IMR-90 (cell line): ENCODE data around the gene ADRA2B. TPM values are rescaled to one million over a fixed set of nuclear protein-coding genes. Genes with fewer than 3 reads are reported as not detected.

ENCODE experiments used
- ATAC-seq: fragments of 200-7000 bp; cut with Tn5 transposase; 2 replicates; pipeline ENCODE4 v1.9.1; 2020; ENCODE audit warnings: low read depth, mild to moderate bottlenecking, moderate library complexity
- BruUV-seq: library from RNA; stranded (reverse); fragments of 400-500 nt; replicated peaks from 2 replicates; lab custom pipeline; 2021; lab: Mats Ljungman, UMichigan
- CTCF ChIA-PET: fragments of 300-600 bp; formaldehyde crosslinking; extraction: SDS; loops from one replicate; lab custom pipeline; 2021; ENCODE audit warnings: antibody characterized with exemption; lab: Yijun Ruan, JAX
- POLR2A ChIA-PET: fragments of 300-600 bp; sonication (Branson Sonifier 250); formaldehyde crosslinking; loops from one replicate; lab custom pipeline; 2022; ENCODE audit warnings: antibody characterized with exemption; ENCODE audit not compliant: unreplicated experiment; lab: Charles Lee
- DNase-seq: peaks from one replicate; pipeline ENCODE4 v3.0.0; 2013
- H2AFZ ChIP-seq: replicated peaks from 2 replicates; pipeline ENCODE3; 2013; ENCODE audit warnings: low read length, mild to moderate bottlenecking; ENCODE audit not compliant: poor library complexity
- H2AK5ac ChIP-seq: 2 replicates; pipeline ENCODE4 v1.6.1; 2013; ENCODE audit warnings: low read depth, low read length, inconsistent platforms
- H2AK9ac ChIP-seq: replicated peaks from 2 replicates; pipeline ENCODE3; 2013; ENCODE audit warnings: mild to moderate bottlenecking, low read depth, low read length, moderate library complexity; ENCODE audit not compliant: poor library complexity
- H2BK120ac ChIP-seq: 2 replicates; pipeline ENCODE4 v1.6.1; 2013; ENCODE audit warnings: low read depth, low read length, inconsistent platforms
- H2BK15ac ChIP-seq: 3 replicates; pipeline ENCODE4 v1.6.1; 2013; ENCODE audit warnings: low read depth, low read length, inconsistent platforms
- H2BK20ac ChIP-seq: 2 replicates; pipeline ENCODE4 v1.6.1; 2013; ENCODE audit warnings: low read depth, mild to moderate bottlenecking, inconsistent platforms, low read length, moderate library complexity
- H2BK5ac ChIP-seq: 2 replicates; pipeline ENCODE4 v1.6.1; 2013; ENCODE audit warnings: mild to moderate bottlenecking, low read depth, low read length, inconsistent platforms; ENCODE audit not compliant: poor library complexity, severe bottlenecking
- H3K14ac ChIP-seq: replicated peaks from 2 replicates; pipeline ENCODE4 v1.6.1; 2013; ENCODE audit warnings: low read depth, low read length, inconsistent platforms
- H3K18ac ChIP-seq: 2 replicates; pipeline ENCODE4 v1.6.1; 2013; ENCODE audit warnings: low read depth, low read length, control low read depth
- H3K23ac ChIP-seq: 2 replicates; pipeline ENCODE4 v1.6.1; 2013; ENCODE audit warnings: low read depth, low read length, inconsistent platforms
- H3K27ac ChIP-seq: 2 replicates; pipeline ENCODE4 v1.5.1; 2013; ENCODE audit warnings: mild to moderate bottlenecking, control low read depth, low read length; ENCODE audit not compliant: insufficient read depth
- H3K27me3 ChIP-seq: 2 replicates; pipeline ENCODE4 v1.6.1; 2013; ENCODE audit warnings: low read length; ENCODE audit not compliant: control insufficient read depth, insufficient read depth
- H3K36me3 ChIP-seq: 2 replicates; pipeline ENCODE4 v1.6.1; 2013; ENCODE audit warnings: low read length, mixed read lengths; ENCODE audit not compliant: control insufficient read depth, insufficient read depth
- H3K4ac ChIP-seq: 2 replicates; pipeline ENCODE4 v1.6.1; 2013; ENCODE audit warnings: low read depth, low read length, inconsistent platforms
- H3K4me1 ChIP-seq: 2 replicates; pipeline ENCODE4 v1.6.1; 2013; ENCODE audit warnings: low read length, mixed read lengths; ENCODE audit not compliant: control insufficient read depth, insufficient read depth
- H3K4me2 ChIP-seq: 2 replicates; pipeline ENCODE4 v1.6.1; 2013; ENCODE audit warnings: low read depth, mild to moderate bottlenecking, control low read depth, low read length, moderate library complexity
- H3K4me3 ChIP-seq: 2 replicates; pipeline ENCODE4 v1.5.1; 2013; ENCODE audit warnings: low read depth, mild to moderate bottlenecking, control low read depth, low read length, moderate library complexity; ENCODE audit not compliant: insufficient read depth
- H3K56ac ChIP-seq: 2 replicates; pipeline ENCODE4 v1.6.1; 2013; ENCODE audit warnings: low read length, inconsistent platforms; ENCODE audit not compliant: insufficient read depth; ENCODE audit errors: extremely low read depth
- H3K79me1 ChIP-seq, 2 experiments: 2 replicates each; pipeline ENCODE4 v1.6.1; 2013; ENCODE audit warnings: low read length in 2 of 2, inconsistent platforms in 1 of 2, low read depth in 1 of 2
- H3K9ac ChIP-seq: 2 replicates; pipeline ENCODE4 v1.6.1; 2013; ENCODE audit warnings: low read depth, low read length, control low read depth
- H3K9me1 ChIP-seq: 2 replicates; pipeline ENCODE4 v1.6.1; 2013; ENCODE audit warnings: low read length, inconsistent platforms; ENCODE audit not compliant: insufficient read depth
- H3K9me3 ChIP-seq: 2 replicates; pipeline ENCODE4 v1.6.1; 2013; ENCODE audit warnings: low read length; ENCODE audit not compliant: control insufficient read depth, insufficient read depth
- H4K20me1 ChIP-seq: 2 replicates; pipeline ENCODE4 v1.6.1; 2013; ENCODE audit warnings: low read length, inconsistent platforms; ENCODE audit not compliant: insufficient read depth
- H4K5ac ChIP-seq: 2 replicates; pipeline ENCODE4 v1.6.1; 2013; ENCODE audit warnings: mild to moderate bottlenecking, low read depth, low read length, control low read depth
- H4K8ac ChIP-seq, 2 experiments: 2 replicates each; pipeline ENCODE4 v1.6.1; 2013; ENCODE audit warnings: low read depth in 2 of 2, low read length in 2 of 2, control low read depth in 1 of 2, inconsistent platforms in 1 of 2
- H4K91ac ChIP-seq: 2 replicates; pipeline ENCODE4 v1.6.1; 2013; ENCODE audit warnings: low read depth, low read length, inconsistent platforms; ENCODE audit not compliant: insufficient read depth
- BHLHE40 ChIP-seq: fragments of 150-350 bp; IDR thresholded peaks from 2 replicates; pipeline ENCODE4 v1.6.1; 2016; ENCODE audit warnings: mild to moderate bottlenecking, low read depth, low read length
- CEBPB ChIP-seq: IDR thresholded peaks from 2 replicates; pipeline ENCODE4 v1.6.1; 2012; ENCODE audit warnings: low read depth, low read length, improper control_type of control experiment
- CHD1 ChIP-seq: IDR thresholded peaks from 2 replicates; pipeline ENCODE4 v1.6.1; 2012; ENCODE audit warnings: low read depth, low read length, improper control_type of control experiment
- CTCF ChIP-seq: conservative IDR thresholded peaks from 2 replicates; pipeline ENCODE4 v1.5.1; 2012; ENCODE audit warnings: mild to moderate bottlenecking, low read depth, low read length, improper control_type of control experiment
- ELK1 ChIP-seq: fragments of 150-350 bp; IDR thresholded peaks from 2 replicates; pipeline ENCODE4 v1.6.1; 2016; ENCODE audit warnings: low read depth, mild to moderate bottlenecking, low read length, moderate library complexity, borderline replicate concordance
- FOS ChIP-seq: fragments of 150-350 bp; IDR thresholded peaks from 2 replicates; pipeline ENCODE4 v1.6.1; 2016; ENCODE audit warnings: low read depth, low read length
- MAFK ChIP-seq: IDR thresholded peaks from 2 replicates; pipeline ENCODE4 v1.6.1; 2012; ENCODE audit warnings: low read depth, low read length, improper control_type of control experiment
- MAZ ChIP-seq: IDR thresholded peaks from 2 replicates; pipeline ENCODE4 v1.6.1; 2012; ENCODE audit warnings: low read depth, mild to moderate bottlenecking, low read length, improper control_type of control experiment, moderate library complexity, borderline replicate concordance
- MXI1 ChIP-seq: IDR thresholded peaks from 2 replicates; pipeline ENCODE4 v1.6.1; 2012; ENCODE audit warnings: low read depth, mild to moderate bottlenecking, low read length, moderate library complexity, borderline replicate concordance
- NFE2L2 ChIP-seq: fragments of 150-350 bp; IDR thresholded peaks from 2 replicates; pipeline ENCODE4 v1.6.1; 2016; ENCODE audit warnings: low read depth, mild to moderate bottlenecking, low read length
- POLR2A ChIP-seq: IDR thresholded peaks from 2 replicates; pipeline ENCODE4 v1.6.1; 2012; ENCODE audit warnings: mild to moderate bottlenecking, low read depth, low read length
- RAD21 ChIP-seq: IDR thresholded peaks from 2 replicates; pipeline ENCODE4 v1.6.1; 2012; ENCODE audit warnings: low read length, improper control_type of control experiment
- RCOR1 ChIP-seq: IDR thresholded peaks from 2 replicates; pipeline ENCODE4 v1.6.1; 2012; ENCODE audit warnings: mild to moderate bottlenecking, low read length, improper control_type of control experiment; ENCODE audit not compliant: insufficient replicate concordance
- RFX5 ChIP-seq: IDR thresholded peaks from 2 replicates; pipeline ENCODE4 v1.8.0; 2012; ENCODE audit warnings: low read depth, mild to moderate bottlenecking, low read length, moderate library complexity
- SMC3 ChIP-seq: fragments of 150-350 bp; IDR thresholded peaks from 2 replicates; pipeline ENCODE4 v1.6.1; 2016; ENCODE audit warnings: low read depth, mild to moderate bottlenecking, antibody characterized with exemption, low read length, moderate library complexity
- USF2 ChIP-seq: fragments of 150-350 bp; IDR thresholded peaks from 2 replicates; pipeline ENCODE4 v1.6.1; 2017; ENCODE audit warnings: mild to moderate bottlenecking, antibody characterized with exemption, low read length, low read depth
- WGBS, 2 experiments: methylation state at CpG; one replicate each; pipeline versions ENCODE4 v1.1.5 to v1.1.7; 2013; ENCODE audit warnings: missing lambda C conversion rate in 2 of 2; ENCODE audit not compliant: insufficient read length in 1 of 2; ENCODE audit errors: extremely low coverage in 2 of 2; 5-methylcytosine and 5-hydroxymethylcytosine counted together
- dilution Hi-C: fragments of 300-500 bp; cut with HindIII; formaldehyde crosslinking; loops from one replicate; pipeline ENCODE4 v1.14.3; 2018; ENCODE audit warnings: low sequenced_read_pairs; ENCODE audit not compliant: unreplicated experiment
- in situ Hi-C: fragments of 300-500 bp; cut with MboI; formaldehyde crosslinking; loops from 3 replicates; pipeline ENCODE4 v1.14.3; 2019; ENCODE audit warnings: low sequenced_read_pairs, inconsistent platforms, mixed read lengths
- intact Hi-C: fragments of 100-400 bp; cut with micrococcal nuclease; formaldehyde crosslinking; loops from 2 replicates; pipeline ENCODE4 v1.10.0; 2022
- polyA plus RNA-seq, 3 experiments: library from polyadenylated mRNA; depleted of rRNA; stranded (reverse); fragments of >200 nt; gene quantifications; 2 replicates each; pipeline ENCODE4 v1.2.3, GENCODE V29; 2012; ENCODE audit warnings: low replicate concordance in 1 of 3
- total RNA-seq: library from RNA; depleted of rRNA; stranded (reverse); fragments of >200 nt; gene quantifications from 2 replicates; pipeline ENCODE4 v1.2.3, GENCODE V29; 2012

The ADRA2B gene
- total and polyA plus RNA-seq, 2 of the 4 experiments (the other 2 are of a cell fraction): not detected

- POLR2A ChIA-PET: no interaction called here
These were observed 43.1 kb downstream of the ADRA2B start for GRCh38 chr2:96073170-96073775.

More at GRCh38 chr2:96073170-96073775, 43.1 kb downstream of the ADRA2B start:
- no peak overlapping the region for H2BK15ac ChIP-seq
- CTCF ChIA-PET: no interaction called here
- no peak for TF ChIP-seq FOS
- TF ChIP-seq BHLHE40: no peak
- no peak for TF ChIP-seq MAFK
- no peak for TF ChIP-seq RCOR1
- no peak for TF ChIP-seq CTCF
- no peak for TF ChIP-seq USF2
- no peak for TF ChIP-seq RFX5
- no peak for TF ChIP-seq MAZ
- no peak for TF ChIP-seq SMC3
- TF ChIP-seq MXI1: no peak
- no peak for TF ChIP-seq NFE2L2
- no peak for TF ChIP-seq ELK1
- TF ChIP-seq CEBPB: no peak
- TF ChIP-seq CHD1: no peak
- TF ChIP-seq RAD21: no peak
- TF ChIP-seq POLR2A: no peak
- peaks cover 20% of the 10 kb centered on the region; the same call in 1 of the 2 replicates for H3K27me3 ChIP-seq
- no peak overlapping the region for H2AK9ac ChIP-seq
- no peaks in the 10 kb centered on the region for H3K79me1 ChIP-seq
- H3K56ac ChIP-seq: no peak overlapping the region
- H3K18ac ChIP-seq: no peak overlapping the region
- H3K9ac ChIP-seq: no peak overlapping the region
- no TSS peak for BruUV-seq
- H2BK20ac ChIP-seq: no peak overlapping the region
- no peak overlapping the region for H4K5ac ChIP-seq
- no peak overlapping the region for H3K4ac ChIP-seq
- H4K20me1 ChIP-seq: no peaks in the 10 kb centered on the region
- H3K4me2 ChIP-seq: no peak overlapping the region
- H3K27ac ChIP-seq: no peak overlapping the region
- no peaks in the 10 kb centered on the region for H3K9me1 ChIP-seq
- H3K23ac ChIP-seq: no peak overlapping the region
- no peaks in the 10 kb centered on the region for H3K4me1 ChIP-seq
- no peak overlapping the region for H2AK5ac ChIP-seq
- H2BK120ac ChIP-seq: no peak overlapping the region
- in situ Hi-C loops: loop anchor here (25.0 kb wide), 1 partner anchor 1589 kb away; the partner anchor contains the start of genes ACTR1B and C2orf92
- dilution Hi-C loops: no loop called here
- DNase-seq (no peak), ATAC-seq (no peak)
- 38% methylated on average over 1 of the region's 7 CpGs; no CpG with 5 or more reads in 1 of the 2 experiments for WGBS, 2 experiments
- H2BK5ac ChIP-seq: no peak overlapping the region
- no peak overlapping the region for H3K14ac ChIP-seq
- no peak overlapping the region for H4K91ac ChIP-seq
- peaks cover 10% of the 10 kb centered on the region for H3K9me3 ChIP-seq
- no peak overlapping the region for H3K4me3 ChIP-seq
- H2AFZ ChIP-seq: no peak overlapping the region
- no peak overlapping the region for H4K8ac ChIP-seq
- intact Hi-C loops: no loop called here
- H3K36me3 ChIP-seq: no peaks in the 10 kb centered on the region
